M059J (cell line): ENCODE data around the gene GRIP1. TPM values are rescaled to one million over a fixed set of nuclear protein-coding genes. Genes with fewer than 3 reads are reported as not detected.
"Not testable (repeated sequence)": the region's sequence is repeated elsewhere in the genome, so short reads cannot be mapped to it uniquely, and the experiment has no call there.

Experiments
- DNase-seq: peaks from one replicate; pipeline ENCODE4 v3.0.0-alpha.2; 2012; ENCODE audit warnings: low read depth
- total RNA-seq: library from RNA; depleted of rRNA; stranded (reverse); fragments of >200 nt; shearing (Covaris generic); gene quantifications from 2 replicates; pipeline ENCODE4 v1.2.3, GENCODE V29; 2014

Gene GRIP1
- total RNA-seq, 1 experiment from 2014 or later, result 2.9 TPM

DNA sequence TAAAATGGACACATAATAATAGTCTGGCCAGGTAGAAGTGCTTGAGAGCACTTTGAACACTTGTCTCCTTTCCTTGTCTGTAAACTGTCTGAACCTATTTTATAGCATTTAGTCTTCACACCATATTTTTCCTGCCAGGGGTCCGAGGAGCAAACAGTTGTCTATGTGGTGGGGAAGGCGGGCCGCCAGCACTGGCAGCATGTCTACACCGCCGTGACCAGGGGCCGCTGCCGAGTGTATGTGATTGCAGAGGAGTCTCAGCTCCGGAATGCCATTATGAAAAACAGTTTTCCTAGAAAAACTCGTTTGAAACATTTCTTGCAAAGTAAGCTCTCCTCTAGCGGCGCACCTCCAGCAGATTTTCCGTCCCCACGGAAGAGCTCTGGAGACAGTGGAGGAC is 347.9 kb downstream of the GRIP1 start:
- no peak for DNase-seq

DNA sequence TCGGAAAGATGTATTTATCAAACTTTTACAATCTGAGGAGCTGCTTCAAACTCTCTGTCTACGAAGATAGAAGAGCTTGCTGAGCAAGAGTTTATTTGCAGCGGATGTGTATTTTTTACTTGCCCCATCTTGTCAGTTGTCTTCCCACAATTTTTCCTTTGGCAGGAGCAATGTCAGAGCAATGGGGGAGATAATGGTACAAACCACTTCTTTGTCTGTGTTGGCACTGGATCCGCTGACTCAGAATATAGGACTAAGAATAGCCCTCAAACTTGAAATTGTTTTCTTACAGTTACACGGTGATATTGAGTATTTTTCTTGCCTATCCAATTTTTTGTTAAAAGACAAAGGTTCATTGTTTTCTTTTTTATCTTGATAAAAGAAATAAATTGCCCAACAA is 348.9 kb downstream of the GRIP1 start:
- DNase-seq, result peak; percentile 16

DNA sequence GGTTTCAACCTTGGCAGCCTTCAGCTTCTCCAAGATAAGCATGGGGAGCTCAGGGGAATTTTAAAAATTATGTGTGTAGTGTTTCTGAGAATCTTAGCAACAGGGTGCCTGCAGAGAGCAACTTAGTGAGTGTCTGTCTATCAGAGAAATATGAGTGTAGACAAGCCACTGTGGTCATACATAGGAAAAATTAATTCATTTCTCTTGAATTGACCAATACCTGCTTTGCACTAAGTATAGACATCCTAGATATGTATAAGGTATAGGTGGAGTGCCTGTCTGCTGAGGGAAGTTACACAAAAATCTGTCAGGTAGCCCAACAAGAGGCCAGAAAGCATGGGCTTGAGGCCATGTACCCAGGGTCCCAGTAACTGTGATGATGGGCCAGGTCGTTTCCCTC is 355.9 kb downstream of the GRIP1 start:
- no peak for DNase-seq

DNA sequence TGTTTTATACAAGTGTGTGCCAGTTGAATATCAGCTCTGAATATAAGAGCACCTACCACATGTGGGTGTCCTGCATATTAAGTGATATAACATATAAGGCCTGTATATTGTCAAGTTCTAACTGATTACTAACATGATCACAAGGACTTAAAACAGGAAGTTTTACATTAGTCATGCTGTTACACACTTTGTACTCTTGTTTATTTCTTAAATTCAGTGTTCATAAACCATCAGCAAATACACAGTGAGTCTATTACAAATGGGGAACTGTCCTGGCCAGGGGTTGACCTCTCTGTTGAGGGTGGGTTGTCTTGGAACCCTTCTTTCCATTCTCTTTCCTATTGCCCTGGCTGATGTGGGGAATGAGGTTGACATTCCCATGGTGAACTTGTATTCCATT is 357.4 kb downstream of the GRIP1 start:
- DNase-seq, result no peak

DNA sequence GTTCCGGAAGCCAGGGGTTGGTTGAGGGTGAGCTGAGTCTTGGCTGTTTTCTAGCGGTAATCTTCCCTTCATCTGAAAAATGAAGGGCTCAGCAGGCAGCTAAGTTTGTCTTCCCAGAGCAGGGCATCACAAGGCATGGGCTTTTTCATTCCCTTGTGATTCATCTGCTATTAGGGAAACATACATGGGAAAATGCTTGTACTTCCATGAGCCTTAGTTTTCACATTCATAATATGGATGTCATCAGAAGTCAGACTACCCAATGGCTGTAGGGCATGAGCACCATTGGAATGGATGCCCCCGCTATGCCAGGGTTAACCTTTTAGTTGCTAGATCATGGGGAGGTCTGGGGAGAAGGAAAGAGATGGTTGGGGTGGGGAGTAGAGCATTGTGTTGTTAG is 357.9 kb downstream of the GRIP1 start:
- DNase-seq, result no peak

DNA sequence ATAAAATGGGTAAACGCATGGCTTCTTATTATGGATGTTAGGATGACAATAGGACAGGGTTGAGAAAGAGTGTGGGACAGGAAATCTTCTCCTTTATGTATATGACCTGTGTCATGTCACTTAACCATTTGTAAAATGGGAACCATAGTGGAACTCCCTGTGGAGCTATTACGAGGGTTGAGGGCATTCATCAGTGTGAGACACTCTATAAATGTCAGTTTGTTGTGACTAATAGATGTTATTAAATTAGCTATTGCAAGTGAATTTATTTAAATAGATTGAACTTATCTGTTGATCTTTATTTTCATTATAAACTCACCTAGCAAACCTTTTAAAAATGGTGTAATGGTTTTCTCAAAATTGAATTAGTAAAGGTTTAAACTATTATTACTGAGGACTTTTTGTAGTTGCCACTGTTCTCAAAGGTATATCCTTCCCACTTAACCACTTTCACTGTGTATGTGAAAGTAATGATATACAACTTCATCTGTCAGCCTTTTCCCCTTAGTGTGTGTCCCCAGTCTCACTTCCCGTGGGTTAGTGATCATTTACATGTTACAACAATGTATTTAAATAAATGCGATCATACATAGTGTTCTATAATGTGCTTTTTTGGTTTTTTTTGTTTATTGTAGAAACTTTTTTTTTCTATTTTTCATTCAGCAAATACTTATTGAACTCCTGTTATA is 359.5 kb downstream of the GRIP1 start:
- DNase-seq, result no peak

DNA sequence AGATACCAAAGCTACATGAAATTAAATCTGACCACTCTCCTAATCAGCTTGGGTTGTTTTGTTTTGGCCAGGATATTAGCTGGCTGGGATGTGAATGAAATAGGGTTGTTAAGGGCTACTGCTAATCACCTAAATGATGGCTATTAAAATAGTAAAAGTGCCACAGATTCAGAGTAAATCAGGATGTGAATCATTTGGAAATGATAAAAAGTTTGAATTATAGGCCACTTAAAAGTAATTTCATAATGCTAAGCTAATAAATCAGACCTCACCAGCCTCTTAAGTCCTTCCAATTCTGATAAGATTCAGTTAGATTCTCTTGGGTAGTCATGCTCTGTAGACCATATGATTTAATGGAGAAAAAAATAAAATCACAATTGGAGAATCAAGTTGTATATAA is 364.6 kb downstream of the GRIP1 start:
- no peak for DNase-seq

DNA sequence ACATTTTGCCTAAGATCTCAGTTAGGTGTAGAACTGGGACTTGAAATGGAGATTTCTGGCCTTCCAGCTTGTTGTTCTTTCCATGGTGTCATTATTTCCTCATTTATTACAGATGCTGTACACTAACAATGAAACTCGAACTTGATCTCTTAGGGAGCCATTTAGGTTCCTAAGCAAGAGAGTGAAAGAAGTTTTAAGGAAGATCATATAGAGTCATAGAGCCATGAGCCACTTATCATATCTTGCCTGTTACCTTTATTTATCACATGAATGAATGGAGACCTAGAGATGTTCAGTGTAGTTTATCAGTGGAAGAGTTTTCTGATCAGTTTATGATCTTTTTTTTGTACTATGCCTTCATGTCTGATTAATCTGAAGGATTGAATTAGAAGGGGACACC is 366.7 kb downstream of the GRIP1 start:
- DNase-seq, result no peak

DNA sequence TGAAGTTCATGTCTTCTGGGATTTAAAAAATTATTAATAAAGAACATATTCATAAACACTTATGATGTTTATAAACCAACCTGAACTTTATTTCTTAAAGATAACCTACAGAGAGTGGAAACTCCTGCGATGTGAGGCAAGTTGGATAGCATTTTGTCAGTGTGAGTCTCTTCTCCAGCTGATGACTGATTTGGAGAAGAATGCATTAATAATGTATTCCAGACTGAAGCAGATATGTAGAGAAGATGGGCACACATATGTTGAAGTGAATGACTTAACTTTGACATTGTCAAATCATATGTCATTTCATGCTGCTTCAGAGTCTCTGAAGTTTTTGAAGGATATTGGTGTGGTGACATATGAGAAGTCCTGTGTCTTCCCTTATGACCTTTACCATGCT is 369.3 kb downstream of the GRIP1 start:
- DNase-seq, result no peak

DNA sequence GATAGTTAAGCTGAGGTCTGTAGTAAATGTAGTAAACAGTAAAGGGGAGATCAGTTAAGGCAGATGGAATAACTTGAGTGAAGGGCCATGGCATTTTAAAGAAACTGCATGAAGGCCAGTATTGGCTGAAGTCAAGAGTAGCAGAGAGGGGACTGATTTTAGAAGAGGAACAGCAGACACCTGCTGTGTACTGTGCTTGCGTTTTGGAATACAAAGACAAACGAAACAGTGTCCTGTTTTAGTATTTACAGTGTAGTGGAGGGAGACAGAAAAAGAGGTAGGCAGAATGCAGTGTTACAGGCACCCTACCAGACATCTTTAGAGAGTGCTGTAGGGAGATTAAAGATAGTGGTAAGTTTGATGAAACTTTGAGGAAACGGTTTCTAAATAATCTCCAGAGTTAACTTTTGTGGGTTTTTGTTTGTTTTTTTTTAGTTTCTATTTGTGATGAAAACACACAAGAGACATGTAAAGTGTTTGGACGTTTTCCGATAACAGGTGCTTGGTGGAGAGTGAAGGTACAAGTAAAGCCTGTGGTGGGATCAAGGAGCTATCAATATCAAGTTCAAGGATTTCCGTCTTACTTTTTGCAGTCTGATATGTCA is 374.5 kb downstream of the GRIP1 start:
- DNase-seq, result no peak

DNA sequence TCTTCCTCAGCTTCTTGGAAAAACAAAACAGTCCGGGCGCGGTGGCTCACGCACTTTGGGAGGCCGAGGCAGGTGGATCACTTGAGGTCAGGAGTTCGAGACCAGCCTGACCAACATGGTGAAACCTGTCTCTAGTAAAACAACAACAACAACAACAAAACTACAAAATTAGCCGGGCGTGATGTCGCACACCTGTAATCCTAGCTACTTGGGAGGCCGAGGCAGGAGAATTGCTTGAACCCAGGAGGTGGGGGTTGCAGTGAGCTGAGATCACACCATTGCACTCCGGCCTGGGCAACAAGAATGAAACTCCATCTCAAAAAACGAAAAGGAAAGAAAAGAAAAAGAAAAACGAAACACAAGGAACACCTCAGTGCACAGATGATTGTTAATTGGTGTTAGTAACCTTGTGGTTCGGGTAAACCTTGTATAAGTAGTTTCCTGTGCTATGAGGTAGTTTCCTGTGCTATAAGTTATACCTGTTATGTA is 375.5 kb downstream of the GRIP1 start:
- DNase-seq, result not testable (repeated sequence)

DNA sequence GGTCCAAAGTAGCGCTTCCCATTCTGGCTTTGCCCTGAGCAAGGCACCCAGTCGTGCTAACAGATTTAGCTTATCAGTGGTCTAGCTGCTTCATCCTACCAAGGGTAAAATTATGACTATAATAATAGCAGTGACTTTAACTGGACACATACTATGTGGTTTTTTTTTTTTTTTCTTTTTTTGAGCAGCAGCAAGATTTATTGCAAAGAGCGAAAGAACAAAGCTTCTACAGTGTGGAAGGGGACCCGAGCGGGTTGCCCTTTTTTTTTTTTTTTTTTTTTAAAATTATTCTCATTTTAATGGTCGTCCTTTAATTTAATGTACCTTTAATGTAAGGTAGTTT is 376.1 kb downstream of the GRIP1 start:
- DNase-seq, result no peak

DNA sequence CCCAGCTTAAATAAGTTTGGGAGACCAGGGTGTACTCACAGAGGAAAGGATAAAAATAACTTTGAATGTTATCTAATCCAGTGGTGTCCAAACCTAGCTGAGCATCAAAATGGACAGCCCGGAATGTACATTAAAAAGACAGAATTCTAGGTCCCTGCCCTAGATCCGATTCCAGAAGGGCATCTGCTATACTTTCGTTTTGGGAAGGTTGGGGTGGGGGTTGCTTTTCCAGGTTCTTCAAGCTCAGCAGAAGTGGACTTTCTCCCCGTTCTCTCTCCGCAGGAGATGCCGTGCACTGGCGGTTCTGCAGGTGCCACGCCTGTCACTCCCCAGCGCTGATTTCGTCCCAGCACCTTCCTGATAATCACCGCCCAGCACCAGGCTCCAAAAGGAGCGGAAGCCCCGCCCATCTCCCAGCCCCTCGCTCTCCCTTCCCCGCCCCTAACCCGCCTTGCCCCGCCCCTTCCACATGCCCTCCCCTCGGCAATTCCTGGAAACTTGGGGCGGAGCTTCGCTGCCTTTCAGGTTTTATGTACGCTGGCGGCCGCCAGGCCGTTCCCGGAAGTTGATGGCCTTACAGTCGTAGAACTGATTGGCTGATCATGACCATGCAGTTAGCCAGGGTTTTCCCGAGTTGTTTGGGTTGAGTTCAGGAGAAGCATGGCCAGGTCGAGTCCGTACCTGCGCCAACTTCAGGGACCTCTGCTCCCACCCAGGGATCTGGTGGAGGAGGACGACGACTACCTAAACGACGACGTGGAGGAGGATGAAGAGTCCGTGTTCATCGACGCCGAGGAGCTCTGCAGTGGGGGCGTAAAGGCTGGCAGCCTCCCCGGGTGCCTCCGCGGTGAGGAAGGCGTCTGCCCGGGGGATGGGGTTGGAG is 376.7 kb downstream of the GRIP1 start, which contains the start of gene HELB:
HELB (plus strand) TSS at position 550 of the 883 bp plus-strand sequence; CDS start at position 661, 111 bp downstream.
- DNase-seq, result peak; percentile 95

DNA sequence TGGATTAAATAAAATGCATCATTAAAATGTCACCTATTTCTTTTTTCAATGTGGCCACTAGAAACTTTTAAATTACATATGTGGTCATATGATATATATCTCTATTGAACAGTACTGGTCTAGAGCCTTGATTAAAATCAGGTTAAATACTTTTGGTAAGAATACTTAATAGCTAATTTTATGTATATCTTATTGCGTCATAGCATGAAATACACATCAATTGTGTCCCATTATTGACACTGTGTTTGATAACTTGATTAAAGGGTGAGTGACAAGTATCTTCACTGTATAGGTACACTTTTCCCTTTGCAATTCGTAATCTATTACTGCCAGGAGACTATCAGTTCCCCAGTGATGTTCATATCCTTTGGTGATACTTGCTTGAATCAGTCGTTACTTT is 381.0 kb downstream of the GRIP1 start:
- DNase-seq, result no peak
